ENCODE data around the gene FAM25A.

DNA sequence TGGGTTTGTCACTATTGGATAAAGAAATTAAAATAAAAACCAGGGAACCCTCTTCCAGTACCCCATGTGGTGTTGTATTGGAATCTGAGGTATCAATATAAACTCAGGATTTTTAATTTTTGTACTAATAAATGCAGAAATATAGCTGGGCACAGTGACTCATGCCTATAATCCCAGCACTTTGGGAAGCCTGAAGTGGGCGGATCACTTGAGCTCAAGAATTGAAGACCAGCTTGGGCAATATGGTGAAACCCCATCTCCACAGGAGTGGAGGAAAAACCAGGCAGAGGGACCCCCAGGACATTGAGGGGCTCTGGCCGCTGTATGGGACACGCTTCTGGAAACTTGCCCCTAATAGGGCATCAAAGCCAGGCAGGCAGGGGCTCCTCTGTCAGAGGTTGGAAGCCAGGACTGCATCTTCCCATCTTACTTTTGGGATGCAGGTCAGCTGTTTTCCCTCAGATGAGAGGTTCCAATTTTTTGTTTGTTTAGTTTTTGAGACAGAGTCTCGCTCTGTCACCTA is 40.7 kb upstream of the FAM25A start:
- TF ChIP-seq, protein P1, sequence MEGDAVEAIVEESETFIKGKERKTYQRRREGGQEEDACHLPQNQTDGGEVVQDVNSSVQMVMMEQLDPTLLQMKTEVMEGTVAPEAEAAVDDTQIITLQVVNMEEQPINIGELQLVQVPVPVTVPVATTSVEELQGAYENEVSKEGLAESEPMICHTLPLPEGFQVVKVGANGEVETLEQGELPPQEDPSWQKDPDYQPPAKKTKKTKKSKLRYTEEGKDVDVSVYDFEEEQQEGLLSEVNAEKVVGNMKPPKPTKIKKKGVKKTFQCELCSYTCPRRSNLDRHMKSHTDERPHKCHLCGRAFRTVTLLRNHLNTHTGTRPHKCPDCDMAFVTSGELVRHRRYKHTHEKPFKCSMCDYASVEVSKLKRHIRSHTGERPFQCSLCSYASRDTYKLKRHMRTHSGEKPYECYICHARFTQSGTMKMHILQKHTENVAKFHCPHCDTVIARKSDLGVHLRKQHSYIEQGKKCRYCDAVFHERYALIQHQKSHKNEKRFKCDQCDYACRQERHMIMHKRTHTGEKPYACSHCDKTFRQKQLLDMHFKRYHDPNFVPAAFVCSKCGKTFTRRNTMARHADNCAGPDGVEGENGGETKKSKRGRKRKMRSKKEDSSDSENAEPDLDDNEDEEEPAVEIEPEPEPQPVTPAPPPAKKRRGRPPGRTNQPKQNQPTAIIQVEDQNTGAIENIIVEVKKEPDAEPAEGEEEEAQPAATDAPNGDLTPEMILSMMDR (IDR thresholded peaks at IDR 0.05; ENCODE audit: insufficient read depth, low read length), result no peak
- TF ChIP-seq, protein P2, sequence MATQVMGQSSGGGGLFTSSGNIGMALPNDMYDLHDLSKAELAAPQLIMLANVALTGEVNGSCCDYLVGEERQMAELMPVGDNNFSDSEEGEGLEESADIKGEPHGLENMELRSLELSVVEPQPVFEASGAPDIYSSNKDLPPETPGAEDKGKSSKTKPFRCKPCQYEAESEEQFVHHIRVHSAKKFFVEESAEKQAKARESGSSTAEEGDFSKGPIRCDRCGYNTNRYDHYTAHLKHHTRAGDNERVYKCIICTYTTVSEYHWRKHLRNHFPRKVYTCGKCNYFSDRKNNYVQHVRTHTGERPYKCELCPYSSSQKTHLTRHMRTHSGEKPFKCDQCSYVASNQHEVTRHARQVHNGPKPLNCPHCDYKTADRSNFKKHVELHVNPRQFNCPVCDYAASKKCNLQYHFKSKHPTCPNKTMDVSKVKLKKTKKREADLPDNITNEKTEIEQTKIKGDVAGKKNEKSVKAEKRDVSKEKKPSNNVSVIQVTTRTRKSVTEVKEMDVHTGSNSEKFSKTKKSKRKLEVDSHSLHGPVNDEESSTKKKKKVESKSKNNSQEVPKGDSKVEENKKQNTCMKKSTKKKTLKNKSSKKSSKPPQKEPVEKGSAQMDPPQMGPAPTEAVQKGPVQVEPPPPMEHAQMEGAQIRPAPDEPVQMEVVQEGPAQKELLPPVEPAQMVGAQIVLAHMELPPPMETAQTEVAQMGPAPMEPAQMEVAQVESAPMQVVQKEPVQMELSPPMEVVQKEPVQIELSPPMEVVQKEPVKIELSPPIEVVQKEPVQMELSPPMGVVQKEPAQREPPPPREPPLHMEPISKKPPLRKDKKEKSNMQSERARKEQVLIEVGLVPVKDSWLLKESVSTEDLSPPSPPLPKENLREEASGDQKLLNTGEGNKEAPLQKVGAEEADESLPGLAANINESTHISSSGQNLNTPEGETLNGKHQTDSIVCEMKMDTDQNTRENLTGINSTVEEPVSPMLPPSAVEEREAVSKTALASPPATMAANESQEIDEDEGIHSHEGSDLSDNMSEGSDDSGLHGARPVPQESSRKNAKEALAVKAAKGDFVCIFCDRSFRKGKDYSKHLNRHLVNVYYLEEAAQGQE (IDR thresholded peaks at IDR 0.05; ENCODE audit: insufficient replicate concordance, low read depth), result no peak
- TF ChIP-seq POLR2AphosphoS5 (IDR thresholded peaks at IDR 0.05; ENCODE audit: low read depth), result no peak
- no peak for TF ChIP-seq GABPA (IDR thresholded peaks at IDR 0.05; ENCODE audit: low read depth)
